Measurements from ENCODE around the gene ZNF142. TPM values are rescaled to one million over a fixed set of nuclear protein-coding genes. Genes with fewer than 3 reads are reported as not detected.
A peak's percentile ranks its signal among the peaks of the same experiment; 100 is the strongest.

ZNF142 gene
- total RNA-seq, 4 donors from 2014 or later: 11.8 to 40.3 (median 15.7) TPM

- Histone ChIP-seq H3K27me3 (no peaks in the 10 kb centered on the region), H3K4me3 (no peak overlapping the region), H3K4me1 (peaks cover 0 to 10% of the 10 kb centered on the region in 2 donors), H3K27ac (no peak overlapping the region), H3K36me3 (no peaks in the 10 kb centered on the region), H3K9me3 (no peaks in the 10 kb centered on the region)
- no peak for DNase-seq
- intact Hi-C loops (cut with DNase I; ENCODE audit: low total_unique reads): no loop called here
- no peak for TF ChIP-seq POLR2A (IDR thresholded peaks at IDR 0.05)
- TF ChIP-seq, protein P1, sequence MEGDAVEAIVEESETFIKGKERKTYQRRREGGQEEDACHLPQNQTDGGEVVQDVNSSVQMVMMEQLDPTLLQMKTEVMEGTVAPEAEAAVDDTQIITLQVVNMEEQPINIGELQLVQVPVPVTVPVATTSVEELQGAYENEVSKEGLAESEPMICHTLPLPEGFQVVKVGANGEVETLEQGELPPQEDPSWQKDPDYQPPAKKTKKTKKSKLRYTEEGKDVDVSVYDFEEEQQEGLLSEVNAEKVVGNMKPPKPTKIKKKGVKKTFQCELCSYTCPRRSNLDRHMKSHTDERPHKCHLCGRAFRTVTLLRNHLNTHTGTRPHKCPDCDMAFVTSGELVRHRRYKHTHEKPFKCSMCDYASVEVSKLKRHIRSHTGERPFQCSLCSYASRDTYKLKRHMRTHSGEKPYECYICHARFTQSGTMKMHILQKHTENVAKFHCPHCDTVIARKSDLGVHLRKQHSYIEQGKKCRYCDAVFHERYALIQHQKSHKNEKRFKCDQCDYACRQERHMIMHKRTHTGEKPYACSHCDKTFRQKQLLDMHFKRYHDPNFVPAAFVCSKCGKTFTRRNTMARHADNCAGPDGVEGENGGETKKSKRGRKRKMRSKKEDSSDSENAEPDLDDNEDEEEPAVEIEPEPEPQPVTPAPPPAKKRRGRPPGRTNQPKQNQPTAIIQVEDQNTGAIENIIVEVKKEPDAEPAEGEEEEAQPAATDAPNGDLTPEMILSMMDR (IDR thresholded peaks at IDR 0.05): no peak
Observed at GRCh38 chr2:218662827-218663226, 3.4 kb upstream of the ZNF142 start.

DNA sequence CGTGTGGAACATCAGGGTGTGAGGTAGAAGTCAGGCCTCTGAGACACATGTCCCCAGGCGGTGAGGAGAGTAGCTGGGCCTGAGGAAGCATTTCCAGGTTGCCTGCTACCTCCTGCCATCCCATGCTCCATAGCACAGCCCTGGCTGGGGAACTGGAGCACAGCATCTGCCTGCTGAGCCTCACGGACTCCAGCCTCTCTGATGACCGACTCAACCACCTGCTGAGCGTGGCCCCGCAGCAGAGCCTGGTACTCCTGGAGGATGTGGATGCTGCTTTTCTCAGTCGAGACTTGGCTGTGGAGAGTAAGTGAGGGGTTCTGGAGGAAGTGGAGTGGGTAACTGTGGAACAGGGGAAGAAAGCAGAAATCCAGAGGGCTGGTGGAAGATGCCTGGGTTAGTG, 3.0 kb upstream of the ZNF142 start:
- H3K4me3 ChIP-seq: no peak overlapping the region
- no peak overlapping the region for H3K27ac ChIP-seq
- H3K36me3 ChIP-seq: no peaks in the 10 kb centered on the region
- intact Hi-C loops (cut with DNase I; ENCODE audit: low total_unique reads): no loop called here
- no peaks in the 10 kb centered on the region for H3K9me3 ChIP-seq
- TF ChIP-seq POLR2A (IDR thresholded peaks at IDR 0.05): no peak
- TF ChIP-seq, protein P1 (IDR thresholded peaks at IDR 0.05): no peak
- no peaks in the 10 kb centered on the region for H3K27me3 ChIP-seq
- peaks cover 0 to 10% of the 10 kb centered on the region in 2 donors for H3K4me1 ChIP-seq
- DNase-seq: no peak

DNA sequence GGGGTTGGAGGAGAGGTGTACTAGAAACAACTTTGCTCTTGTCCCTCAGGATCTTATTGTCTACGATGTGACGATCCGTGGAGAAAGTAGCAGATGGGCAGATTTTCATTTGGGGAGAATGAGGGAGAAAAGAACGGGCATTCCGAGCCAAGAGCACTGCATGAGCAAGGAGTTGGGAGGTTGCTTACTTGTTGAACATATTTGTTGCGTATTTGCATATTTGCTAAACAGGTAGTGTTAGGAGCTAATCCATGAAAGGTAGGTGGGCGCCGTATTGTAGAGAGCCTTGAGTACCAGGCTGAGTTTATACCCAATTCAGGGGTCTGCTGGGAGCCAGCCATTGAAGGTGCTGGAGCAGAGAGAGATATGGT, 550 bp upstream of the ZNF142 start:
- no peak for DNase-seq
- Histone ChIP-seq H3K9me3 (no peaks in the 10 kb centered on the region), H3K4me1 (peaks cover 0 to 10% of the 10 kb centered on the region in 2 donors), H3K27me3 (no peaks in the 10 kb centered on the region), H3K36me3 (no peaks in the 10 kb centered on the region), H3K27ac (peak overlapping the region; percentile 69 to 79), H3K4me3 (peak overlapping the region; percentile 93 to 95)
- intact Hi-C loops (cut with DNase I; ENCODE audit: low total_unique reads): no loop called here
- TF ChIP-seq POLR2A (IDR thresholded peaks at IDR 0.05): no peak
- TF ChIP-seq, protein P1 (IDR thresholded peaks at IDR 0.05): no peak

GRCh38 chr2:218658671-218659257, 659 bp downstream of the ZNF142 start:
- TF ChIP-seq, protein P1 (IDR thresholded peaks at IDR 0.05): no peak
- TF ChIP-seq POLR2A (IDR thresholded peaks at IDR 0.05): no peak
- peaks cover 0 to 10% of the 10 kb centered on the region in 2 donors for H3K4me1 ChIP-seq
- peak overlapping the region; percentile 69 to 79 for H3K27ac ChIP-seq
- peak overlapping the region; percentile 93 to 95 for H3K4me3 ChIP-seq
- no peaks in the 10 kb centered on the region for H3K9me3 ChIP-seq
- DNase-seq: no peak
- no peaks in the 10 kb centered on the region for H3K27me3 ChIP-seq
- intact Hi-C loops (cut with DNase I; ENCODE audit: low total_unique reads): no loop called here
- no peaks in the 10 kb centered on the region for H3K36me3 ChIP-seq

DNA sequence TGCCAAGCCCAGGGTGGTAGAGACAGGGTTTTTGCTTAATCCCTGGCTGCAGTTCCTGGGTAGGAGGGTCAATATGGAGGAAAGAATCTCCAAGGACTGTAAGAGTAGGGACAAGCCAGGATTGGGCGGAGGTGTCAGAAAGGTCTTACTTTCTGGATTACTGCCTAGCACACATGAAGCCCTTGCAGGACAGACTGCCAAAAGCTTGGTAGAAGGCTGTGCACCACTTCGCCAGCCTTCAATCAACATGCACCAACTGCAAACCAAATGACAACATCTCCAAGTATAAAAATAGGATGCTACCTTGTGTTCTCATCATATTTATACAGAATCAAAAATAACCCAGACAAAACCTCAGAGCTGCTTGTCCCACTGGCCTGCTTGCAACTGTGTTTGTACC, 3.7 kb downstream of the ZNF142 start:
- Histone ChIP-seq H3K27me3 (no peaks in the 10 kb centered on the region), H3K9me3 (no peaks in the 10 kb centered on the region), H3K4me3 (no peak overlapping the region), H3K4me1 (peaks cover 0 to 8% of the 10 kb centered on the region in 2 donors), H3K36me3 (no peaks in the 10 kb centered on the region), H3K27ac (no peak overlapping the region)
- TF ChIP-seq POLR2A (IDR thresholded peaks at IDR 0.05): no peak
- TF ChIP-seq, protein P1 (IDR thresholded peaks at IDR 0.05): no peak
- intact Hi-C loops (cut with DNase I; ENCODE audit: low total_unique reads): no loop called here
- no peak for DNase-seq

Data from uterus (tissue), 4 donors.